Measurements from ENCODE around the gene SPON1. TPM values are rescaled to one million over a fixed set of nuclear protein-coding genes. Genes with fewer than 3 reads are reported as not detected.
"Not testable (repeated sequence)": the region's sequence is repeated elsewhere in the genome, so short reads cannot be mapped to it uniquely, and the experiment has no call there.

Gene SPON1
- total RNA-seq, 3 donors from 2014 or later (not counting 1 experiment from before 2014, with no cell fraction given), result 0.09 to 0.18 TPM; not detected in 1

- Histone ChIP-seq H3K4me1 (ENCODE audit: control insufficient read depth, insufficient read depth, low read length) (no peaks in the 10 kb centered on the region), H3K27ac (ENCODE audit: low read length) (no peak overlapping the region), H3K36me3 (ENCODE audit: control insufficient read depth, insufficient read depth, low read length) (no peaks in the 10 kb centered on the region), H3K4me3 (ENCODE audit: low read length) (no peak overlapping the region), H3K27me3 (ENCODE audit: control insufficient read depth, insufficient read depth, low read length) (no peaks in the 10 kb centered on the region), H3K9me3 (ENCODE audit: control insufficient read depth, insufficient read depth, low read length) (no peaks in the 10 kb centered on the region)
- Mint-ChIP-seq H3K4me3 (no peak overlapping the region), H3K27ac (no peak overlapping the region), H3K27me3 (ENCODE audit: low read depth in 2 of 2) (peaks cover 15 to 38% of the 10 kb centered on the region in 2 donors), H3K9me3 (no peaks in the 10 kb centered on the region), H3K36me3 (no peaks in the 10 kb centered on the region), H3K4me1 (peaks cover 0 to 7% of the 10 kb centered on the region in 2 donors)
- ATAC-seq, result no peak
- intact Hi-C loops (cut with micrococcal nuclease), result no loop called here
- TF ChIP-seq CTCF (IDR thresholded peaks at IDR 0.05), result no peak
- DNase-seq, result no peak
- 91% methylated on average over 4 of the region's 6 CpGs for WGBS (ENCODE audit: insufficient coverage)
Observed at GRCh38 chr11:14081581-14082231, 119.2 kb downstream of the SPON1 start.

GRCh38 chr11:14082338-14082737, 119.8 kb downstream of the SPON1 start:
- no peak overlapping the region for H3K27ac Mint-ChIP-seq
- no peak for TF ChIP-seq CTCF (IDR thresholded peaks at IDR 0.05)
- Histone ChIP-seq H3K27me3 (ENCODE audit: control insufficient read depth, insufficient read depth, low read length) (no peaks in the 10 kb centered on the region), H3K27ac (ENCODE audit: low read length) (no peak overlapping the region), H3K36me3 (ENCODE audit: control insufficient read depth, insufficient read depth, low read length) (no peaks in the 10 kb centered on the region), H3K9me3 (ENCODE audit: control insufficient read depth, insufficient read depth, low read length) (no peaks in the 10 kb centered on the region), H3K4me1 (ENCODE audit: control insufficient read depth, insufficient read depth, low read length) (no peaks in the 10 kb centered on the region), H3K4me3 (ENCODE audit: low read length) (no peak overlapping the region)
- intact Hi-C loops (cut with micrococcal nuclease), result no loop called here
- 93% methylated on average over 4 of the region's 5 CpGs for WGBS (ENCODE audit: insufficient coverage)
- H3K9me3 Mint-ChIP-seq, result no peaks in the 10 kb centered on the region
- no peaks in the 10 kb centered on the region for H3K36me3 Mint-ChIP-seq
- no peak for DNase-seq
- peaks cover 0 to 7% of the 10 kb centered on the region in 2 donors for H3K4me1 Mint-ChIP-seq
- peaks cover 22 to 39% of the 10 kb centered on the region in 2 donors for H3K27me3 Mint-ChIP-seq (ENCODE audit: low read depth in 2 of 2)
- no peak overlapping the region for H3K4me3 Mint-ChIP-seq
- no peak for ATAC-seq

GRCh38 chr11:14088861-14089260, 126.3 kb downstream of the SPON1 start:
- intact Hi-C loops (cut with micrococcal nuclease); DNase-seq; H3K27ac ChIP-seq (ENCODE audit: low read length); H3K9me3 ChIP-seq (ENCODE audit: control insufficient read depth, insufficient read depth, low read length); H3K4me1 ChIP-seq (ENCODE audit: control insufficient read depth, insufficient read depth, low read length); H3K27ac Mint-ChIP-seq; H3K27me3 ChIP-seq (ENCODE audit: control insufficient read depth, insufficient read depth, low read length); H3K9me3 Mint-ChIP-seq; ATAC-seq; H3K4me3 ChIP-seq (ENCODE audit: low read length); H3K36me3 Mint-ChIP-seq; H3K36me3 ChIP-seq (ENCODE audit: control insufficient read depth, insufficient read depth, low read length); H3K4me1 Mint-ChIP-seq; H3K4me3 Mint-ChIP-seq: not testable (repeated sequence)
- peaks cover 29 to 37% of the 10 kb centered on the region in 2 donors for H3K27me3 Mint-ChIP-seq (ENCODE audit: low read depth in 2 of 2)
- 64% methylated on average over 2 of the region's 2 CpGs for WGBS (ENCODE audit: insufficient coverage)

- DNase-seq (no peak), ATAC-seq (no peak)
- H3K27ac ChIP-seq (ENCODE audit: low read length), result no peak overlapping the region
- WGBS (ENCODE audit: insufficient coverage), result 91% methylated on average over 14 of the region's 17 CpGs
- no peak overlapping the region for H3K27ac Mint-ChIP-seq
- no peaks in the 10 kb centered on the region for H3K4me1 ChIP-seq (ENCODE audit: control insufficient read depth, insufficient read depth, low read length)
- H3K36me3 Mint-ChIP-seq, result no peaks in the 10 kb centered on the region
- H3K4me3 Mint-ChIP-seq, result no peak overlapping the region
- intact Hi-C loops (cut with micrococcal nuclease), result no loop called here
- H3K27me3 ChIP-seq (ENCODE audit: control insufficient read depth, insufficient read depth, low read length), result no peaks in the 10 kb centered on the region
- no peak overlapping the region for H3K4me3 ChIP-seq (ENCODE audit: low read length)
- H3K27me3 Mint-ChIP-seq (ENCODE audit: low read depth in 2 of 2), result peaks cover 29 to 37% of the 10 kb centered on the region in 2 donors
- TF ChIP-seq CTCF (IDR thresholded peaks at IDR 0.05), result no peak
- H3K4me1 Mint-ChIP-seq, result peaks cover 0 to 4% of the 10 kb centered on the region in 2 donors
- no peaks in the 10 kb centered on the region for H3K36me3 ChIP-seq (ENCODE audit: control insufficient read depth, insufficient read depth, low read length)
- H3K9me3 Mint-ChIP-seq, result no peaks in the 10 kb centered on the region
- H3K9me3 ChIP-seq (ENCODE audit: control insufficient read depth, insufficient read depth, low read length), result no peaks in the 10 kb centered on the region
Observed at GRCh38 chr11:14089690-14090462, 127.4 kb downstream of the SPON1 start.

- WGBS (ENCODE audit: insufficient coverage), result 54% methylated on average over 6 of the region's 9 CpGs
- H3K4me3 ChIP-seq (ENCODE audit: low read length); H3K4me3 Mint-ChIP-seq; intact Hi-C loops (cut with micrococcal nuclease); H3K36me3 ChIP-seq (ENCODE audit: control insufficient read depth, insufficient read depth, low read length); H3K9me3 Mint-ChIP-seq; H3K9me3 ChIP-seq (ENCODE audit: control insufficient read depth, insufficient read depth, low read length); ATAC-seq; DNase-seq; H3K27ac ChIP-seq (ENCODE audit: low read length); H3K27me3 ChIP-seq (ENCODE audit: control insufficient read depth, insufficient read depth, low read length); H3K4me1 Mint-ChIP-seq; H3K4me1 ChIP-seq (ENCODE audit: control insufficient read depth, insufficient read depth, low read length); H3K36me3 Mint-ChIP-seq; H3K27ac Mint-ChIP-seq: not testable (repeated sequence)
- peaks cover 29 to 36% of the 10 kb centered on the region in 2 donors for H3K27me3 Mint-ChIP-seq (ENCODE audit: low read depth in 2 of 2)
Observed at GRCh38 chr11:14090631-14091030, 128.1 kb downstream of the SPON1 start.

All from natural killer cell (primary cell).